22Rv1 (cell line): ENCODE results near the gene CD74.

ENCODE experiments used
- H3K27ac ChIP-seq: fragments of 450-650 bp; 2 replicates; pipeline ENCODE4 v1.5.1; 2017
- ZFX ChIP-seq: fragments of 450-650 bp; IDR thresholded peaks from 2 replicates; pipeline ENCODE4 v1.6.1; 2017; ENCODE audit warnings: antibody characterized with exemption, borderline replicate concordance
- TF ChIP-seq, protein P1 (sequence below): fragments of 450-650 bp; IDR thresholded peaks from 2 replicates; pipeline ENCODE4 v1.5.1; 2017; ENCODE audit warnings: mild to moderate bottlenecking

Gene CD74

DNA sequence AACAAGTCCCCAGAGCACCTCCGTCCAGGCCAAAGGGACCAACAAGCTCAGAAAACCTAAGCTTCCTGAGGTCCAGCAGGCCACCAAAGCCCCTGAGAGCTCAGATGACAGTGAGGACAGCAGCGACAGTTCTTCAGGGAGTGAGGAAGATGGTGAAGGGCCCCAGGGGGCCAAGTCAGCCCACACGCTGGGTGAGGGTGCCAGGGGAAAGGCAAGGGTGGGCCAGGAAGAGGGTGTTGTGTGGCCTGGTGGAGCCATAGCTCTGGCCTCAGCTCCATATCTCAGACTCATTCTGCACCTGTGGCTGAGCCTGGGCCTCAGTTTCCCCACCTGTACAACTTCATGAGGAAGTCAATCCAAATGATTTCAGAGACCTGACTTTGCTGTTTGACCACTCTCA is 20.7 kb downstream of the CD74 start:
- no peak overlapping the region for H3K27ac ChIP-seq
- TF ChIP-seq, protein P1, sequence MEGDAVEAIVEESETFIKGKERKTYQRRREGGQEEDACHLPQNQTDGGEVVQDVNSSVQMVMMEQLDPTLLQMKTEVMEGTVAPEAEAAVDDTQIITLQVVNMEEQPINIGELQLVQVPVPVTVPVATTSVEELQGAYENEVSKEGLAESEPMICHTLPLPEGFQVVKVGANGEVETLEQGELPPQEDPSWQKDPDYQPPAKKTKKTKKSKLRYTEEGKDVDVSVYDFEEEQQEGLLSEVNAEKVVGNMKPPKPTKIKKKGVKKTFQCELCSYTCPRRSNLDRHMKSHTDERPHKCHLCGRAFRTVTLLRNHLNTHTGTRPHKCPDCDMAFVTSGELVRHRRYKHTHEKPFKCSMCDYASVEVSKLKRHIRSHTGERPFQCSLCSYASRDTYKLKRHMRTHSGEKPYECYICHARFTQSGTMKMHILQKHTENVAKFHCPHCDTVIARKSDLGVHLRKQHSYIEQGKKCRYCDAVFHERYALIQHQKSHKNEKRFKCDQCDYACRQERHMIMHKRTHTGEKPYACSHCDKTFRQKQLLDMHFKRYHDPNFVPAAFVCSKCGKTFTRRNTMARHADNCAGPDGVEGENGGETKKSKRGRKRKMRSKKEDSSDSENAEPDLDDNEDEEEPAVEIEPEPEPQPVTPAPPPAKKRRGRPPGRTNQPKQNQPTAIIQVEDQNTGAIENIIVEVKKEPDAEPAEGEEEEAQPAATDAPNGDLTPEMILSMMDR: no peak
- no peak for TF ChIP-seq ZFX

GRCh38 chr5:150391064-150391834 is 21.5 kb downstream of the CD74 start:
- no peak for TF ChIP-seq ZFX
- TF ChIP-seq, protein P1: no peak
- no peak overlapping the region for H3K27ac ChIP-seq

DNA sequence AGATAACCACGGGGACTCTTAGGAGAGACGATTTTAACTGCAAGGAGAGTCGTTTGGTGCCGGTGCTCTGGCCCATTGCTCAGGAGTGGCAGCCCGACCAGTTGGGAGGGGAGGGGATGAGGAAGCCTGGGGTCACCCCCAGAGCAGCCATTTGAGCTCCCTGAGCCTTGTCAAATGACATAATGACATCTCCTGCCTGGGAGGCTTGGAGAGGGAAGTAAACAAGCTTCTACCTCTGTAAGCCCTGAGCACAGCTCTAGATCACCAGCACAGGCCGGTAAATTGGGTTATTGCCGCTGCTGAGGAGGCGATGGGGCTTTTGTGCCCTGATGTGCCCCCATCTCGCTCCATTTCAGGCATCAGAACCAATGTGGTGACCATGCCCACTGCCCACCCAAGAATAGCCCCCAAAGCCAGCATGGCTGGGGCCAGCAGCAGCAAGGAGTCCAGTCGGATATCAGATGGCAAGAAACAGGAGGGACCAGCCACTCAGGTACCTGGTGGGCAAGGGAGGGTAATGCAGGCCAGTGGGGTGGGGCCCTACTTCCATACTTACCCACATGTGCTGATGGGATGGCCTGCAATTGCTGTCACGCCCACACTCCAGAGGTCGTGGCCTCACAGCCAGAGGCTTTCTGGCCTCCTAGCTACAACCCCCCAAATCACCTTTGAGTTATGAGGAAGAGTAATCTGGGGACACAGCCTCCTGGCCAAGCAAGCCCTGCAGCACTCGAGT is 23.0 kb downstream of the CD74 start:
- TF ChIP-seq, protein P1: no peak
- TF ChIP-seq ZFX: no peak
- no peak overlapping the region for H3K27ac ChIP-seq

- TF ChIP-seq, protein P1: no peak
- TF ChIP-seq ZFX: no peak
- H3K27ac ChIP-seq: no peak overlapping the region
Measured at GRCh38 chr5:150386024-150386855, 26.5 kb downstream of the CD74 start.

- H3K27ac ChIP-seq: no peak overlapping the region
- no peak for TF ChIP-seq ZFX
- TF ChIP-seq, protein P1: no peak
Measured at GRCh38 chr5:150384701-150385100, 28.0 kb downstream of the CD74 start.

- H3K27ac ChIP-seq: no peak overlapping the region
- TF ChIP-seq, protein P1: no peak
- TF ChIP-seq ZFX: no peak
Measured at GRCh38 chr5:150377964-150378694, 34.6 kb downstream of the CD74 start.
